Astrocyte (in vitro differentiated cells and primary cell): ENCODE results near the gene LSM2. TPM values are rescaled to one million over a fixed set of nuclear protein-coding genes. Genes with fewer than 3 reads are reported as not detected.

ENCODE experiments used
- DNase-seq: peaks from one replicate; pipeline ENCODE4 v3.0.0-alpha.2; 2010; ENCODE audit warnings: low read depth
- FAIRE-seq: peaks from 2 replicates; lab custom pipeline; 2011; peaks lifted over from hg19 to GRCh38; lab: Jason Lieb, UNC
- H2AFZ ChIP-seq: 2 replicates; pipeline ENCODE4 v1.6.0; 2012; ENCODE audit warnings: low read depth, low read length, inconsistent platforms
- H3K27ac ChIP-seq: 2 replicates; pipeline ENCODE4 v1.5.1; 2011; ENCODE audit warnings: low read depth, low read length, inconsistent platforms
- H3K27me3 ChIP-seq: 2 replicates; pipeline ENCODE4 v1.6.0; 2011; ENCODE audit warnings: low read length, inconsistent platforms; ENCODE audit not compliant: insufficient read depth
- H3K36me3 ChIP-seq: 2 replicates; pipeline ENCODE4 v1.5.1; 2011; ENCODE audit warnings: low read length, inconsistent platforms; ENCODE audit not compliant: insufficient read depth
- H3K4me1 ChIP-seq: 2 replicates; pipeline ENCODE4 v1.5.1; 2011; ENCODE audit warnings: low read length, inconsistent platforms; ENCODE audit not compliant: insufficient read depth
- H3K4me2 ChIP-seq: 2 replicates; pipeline ENCODE4 v1.6.0; 2012; ENCODE audit warnings: low read length, inconsistent platforms
- H3K4me3 ChIP-seq: 2 replicates; pipeline ENCODE4 v1.5.1; 2011; ENCODE audit warnings: low read depth, mild to moderate bottlenecking, low read length, inconsistent platforms; ENCODE audit not compliant: insufficient read depth
- H3K79me2 ChIP-seq: 2 replicates; pipeline ENCODE4 v1.6.0; 2012; ENCODE audit warnings: mild to moderate bottlenecking, low read length, inconsistent platforms; ENCODE audit not compliant: insufficient read depth
- H3K9ac ChIP-seq: 2 replicates; pipeline ENCODE4 v1.6.0; 2012; ENCODE audit warnings: mild to moderate bottlenecking, low read length, inconsistent platforms
- H3K9me3 ChIP-seq: 2 replicates; pipeline ENCODE4 v1.5.1; 2012; ENCODE audit warnings: low read depth, mild to moderate bottlenecking, low read length, inconsistent platforms; ENCODE audit not compliant: insufficient read depth
- H4K20me1 ChIP-seq: 2 replicates; pipeline ENCODE4 v1.6.0; 2012; ENCODE audit warnings: low read length, inconsistent platforms; ENCODE audit not compliant: insufficient read depth
- H3K27ac Mint-ChIP-seq: one replicate; pipeline ENCODE4 v1.8.0; 2021; ENCODE audit warnings: mild to moderate bottlenecking, mixed read lengths; ENCODE audit not compliant: unreplicated experiment
- H3K27me3 Mint-ChIP-seq: one replicate; pipeline ENCODE4 v1.8.0; 2021; ENCODE audit warnings: low read depth, mixed read lengths; ENCODE audit not compliant: unreplicated experiment
- H3K36me3 Mint-ChIP-seq: one replicate; pipeline ENCODE4 v1.8.0; 2021; ENCODE audit warnings: low read depth, mixed read lengths; ENCODE audit not compliant: unreplicated experiment
- H3K4me1 Mint-ChIP-seq: one replicate; pipeline ENCODE4 v1.8.0; 2021; ENCODE audit warnings: low read depth, mixed read lengths; ENCODE audit not compliant: unreplicated experiment
- H3K4me3 Mint-ChIP-seq: one replicate; pipeline ENCODE4 v1.8.0; 2021; ENCODE audit warnings: mild to moderate bottlenecking, moderate library complexity, mixed read lengths; ENCODE audit not compliant: unreplicated experiment
- H3K9me3 Mint-ChIP-seq: one replicate; pipeline ENCODE4 v1.8.0; 2021; ENCODE audit warnings: mild to moderate bottlenecking, mixed read lengths; ENCODE audit not compliant: unreplicated experiment
- CTCF ChIP-seq: IDR thresholded peaks from 2 replicates; pipeline ENCODE4 v1.5.1; 2011; ENCODE audit warnings: low read depth, mild to moderate bottlenecking, inconsistent platforms, low read length, moderate library complexity; ENCODE audit not compliant: insufficient read depth
- EZH2 ChIP-seq: IDR thresholded peaks from 2 replicates; pipeline ENCODE4 v1.6.1; 2012; ENCODE audit warnings: mild to moderate bottlenecking, low read length, inconsistent platforms; ENCODE audit not compliant: insufficient read depth
- total RNA-seq: library from RNA; stranded (reverse); gene quantifications from 2 replicates; pipeline ENCODE4 v1.2.1, GENCODE V29; 2021

The LSM2 gene
- total RNA-seq, 1 donor from 2014 or later, result 43.8 TPM

DNA sequence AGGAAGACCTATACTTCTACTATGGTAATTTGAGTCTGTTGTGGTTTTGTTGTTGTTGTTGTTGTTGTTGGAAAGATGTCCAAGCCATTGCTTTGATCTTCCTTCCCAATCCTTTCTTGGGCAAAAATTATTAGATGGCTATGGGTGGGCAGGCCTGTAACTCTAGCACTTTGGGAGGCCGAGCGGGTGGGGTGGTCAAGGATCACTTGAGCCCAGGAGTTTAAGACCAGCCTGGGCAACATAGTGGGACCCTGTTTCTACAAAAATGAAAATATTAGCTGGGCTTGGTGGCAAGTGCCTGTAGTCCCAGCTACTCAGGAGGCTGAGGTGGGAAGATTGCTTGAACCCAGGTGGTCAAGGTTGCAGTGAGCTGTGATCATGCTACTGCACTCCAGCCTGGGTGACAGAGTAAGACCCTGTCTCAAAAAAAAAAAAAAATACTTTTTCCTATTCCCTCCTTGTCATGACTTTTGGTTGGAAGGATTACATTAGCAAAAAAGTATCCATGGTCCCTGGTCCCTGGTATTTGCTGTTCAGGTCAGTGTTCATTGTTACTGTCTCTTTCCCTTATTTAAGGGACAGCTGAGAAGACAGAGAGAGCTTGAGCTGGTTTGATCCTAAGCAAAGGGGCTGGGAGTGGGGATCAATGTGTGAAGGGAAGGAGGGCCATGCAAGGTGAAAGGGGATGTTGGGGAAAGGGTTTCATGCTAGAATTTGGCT is 44.2 kb upstream of the LSM2 start:
- H3K9me3 ChIP-seq, result no peaks in the 10 kb centered on the region
- H2AFZ ChIP-seq, result no peak overlapping the region
- H3K4me1 ChIP-seq, result no peaks in the 10 kb centered on the region
- no peak overlapping the region for H3K4me2 ChIP-seq
- H3K79me2 ChIP-seq, result no peaks in the 10 kb centered on the region
- H3K9ac ChIP-seq, result no peak overlapping the region
- no peak for FAIRE-seq
- no peaks in the 10 kb centered on the region for H3K9me3 Mint-ChIP-seq
- H3K36me3 Mint-ChIP-seq, result peaks cover 8% of the 10 kb centered on the region
- H3K4me3 Mint-ChIP-seq, result no peak overlapping the region
- H3K27ac Mint-ChIP-seq, result no peak overlapping the region
- no peaks in the 10 kb centered on the region for H3K27me3 ChIP-seq
- no peaks in the 10 kb centered on the region for H3K36me3 ChIP-seq
- no peak overlapping the region for H3K27ac ChIP-seq
- H3K27me3 Mint-ChIP-seq, result no peaks in the 10 kb centered on the region
- no peak for DNase-seq
- no peaks in the 10 kb centered on the region for H4K20me1 ChIP-seq
- peaks cover 5% of the 10 kb centered on the region for H3K4me1 Mint-ChIP-seq
- H3K4me3 ChIP-seq, result no peak overlapping the region
- TF ChIP-seq EZH2 (no peak), CTCF (no peak)

DNA sequence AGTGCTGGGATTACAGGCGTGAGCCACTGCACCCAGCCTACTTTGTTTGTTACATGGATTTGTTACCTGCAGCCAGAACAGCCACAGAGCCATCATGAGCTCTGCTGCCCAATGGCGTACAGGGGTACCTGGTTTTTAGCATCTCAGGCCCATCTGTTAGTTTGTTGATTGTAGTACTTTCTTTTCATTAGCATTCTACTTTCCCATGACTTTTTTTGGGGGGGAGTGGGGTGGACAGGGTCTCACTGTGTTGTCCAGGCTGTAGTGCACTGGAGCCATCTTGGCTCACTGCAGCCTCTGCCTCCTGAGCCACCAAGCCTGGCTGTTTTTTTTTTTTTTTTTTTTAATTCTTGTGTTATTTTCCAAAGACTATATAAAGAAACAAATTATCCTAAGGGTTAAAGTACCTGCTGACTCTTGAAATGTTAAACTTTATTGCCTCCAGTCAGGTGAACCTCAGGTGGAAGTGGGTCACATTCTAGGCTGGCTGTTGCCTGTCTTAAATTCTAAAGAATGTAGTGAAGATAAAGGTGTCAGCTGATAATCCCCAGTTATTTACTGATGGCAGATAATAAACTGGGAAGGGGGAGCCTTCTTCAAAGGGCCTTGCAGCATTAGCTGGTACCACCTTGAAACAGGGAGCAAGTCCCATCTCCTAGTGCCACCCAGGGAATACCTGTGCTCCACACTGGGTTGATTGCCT is 40.7 kb upstream of the LSM2 start:
- Mint-ChIP-seq H3K27ac (no peak overlapping the region), H3K4me1 (peaks cover 5% of the 10 kb centered on the region), H3K9me3 (no peaks in the 10 kb centered on the region), H3K4me3 (no peak overlapping the region), H3K36me3 (no peaks in the 10 kb centered on the region), H3K27me3 (no peaks in the 10 kb centered on the region)
- Histone ChIP-seq H2AFZ (no peak overlapping the region), H3K4me2 (no peak overlapping the region), H3K27ac (no peak overlapping the region), H3K9ac (no peak overlapping the region), H3K27me3 (no peaks in the 10 kb centered on the region), H3K4me1 (no peaks in the 10 kb centered on the region), H4K20me1 (no peaks in the 10 kb centered on the region), H3K9me3 (no peaks in the 10 kb centered on the region), H3K79me2 (no peaks in the 10 kb centered on the region), H3K4me3 (no peak overlapping the region), H3K36me3 (no peaks in the 10 kb centered on the region)
- TF ChIP-seq CTCF, result no peak
- no peak for TF ChIP-seq EZH2
- FAIRE-seq, result no peak
- no peak for DNase-seq

- TF ChIP-seq CTCF (no peak), EZH2 (no peak)
- H3K9ac ChIP-seq, result no peak overlapping the region
- H3K27me3 ChIP-seq, result no peaks in the 10 kb centered on the region
- H3K27ac Mint-ChIP-seq, result no peak overlapping the region
- peaks cover 7% of the 10 kb centered on the region for H3K36me3 Mint-ChIP-seq
- H4K20me1 ChIP-seq, result peaks cover 19% of the 10 kb centered on the region
- H3K36me3 ChIP-seq, result peaks cover 12% of the 10 kb centered on the region
- no peak overlapping the region for H3K4me2 ChIP-seq
- H3K27me3 Mint-ChIP-seq, result no peaks in the 10 kb centered on the region
- H3K27ac ChIP-seq, result no peak overlapping the region
- no peaks in the 10 kb centered on the region for H3K79me2 ChIP-seq
- FAIRE-seq, result no peak
- H3K4me3 Mint-ChIP-seq, result no peak overlapping the region
- no peaks in the 10 kb centered on the region for H3K9me3 ChIP-seq
- H3K4me1 Mint-ChIP-seq, result no peaks in the 10 kb centered on the region
- H3K9me3 Mint-ChIP-seq, result no peaks in the 10 kb centered on the region
- H3K4me3 ChIP-seq, result no peak overlapping the region
- H3K4me1 ChIP-seq, result no peaks in the 10 kb centered on the region
- no peak overlapping the region for H2AFZ ChIP-seq
- no peak for DNase-seq
Observed at GRCh38 chr6:31844507-31844906, 37.7 kb upstream of the LSM2 start.
